SU-DHL-6 (cell line): ENCODE data around the gene XRCC6.

Experiments used
- H2AFZ ChIP-seq: fragments of 200-600 bp; sonication (generic); 2 replicates; pipeline ENCODE4 v1.6.1; 2014; ENCODE audit warnings: low read depth, mild to moderate bottlenecking, moderate library complexity, mixed read lengths, antibody characterized with exemption, low read length; ENCODE audit not compliant: severe bottlenecking
- H3F3A ChIP-seq: fragments of 200-600 bp; shearing (Covaris generic); 2 replicates; pipeline ENCODE4 v1.6.0; 2016; ENCODE audit warnings: antibody characterized with exemption, mild to moderate bottlenecking; ENCODE audit not compliant: insufficient read depth
- H3K27ac ChIP-seq: fragments of 200-600 bp; sonication (generic); 2 replicates; pipeline ENCODE4 v1.5.1; 2016; ENCODE audit warnings: low read depth, mild to moderate bottlenecking, low read length, moderate library complexity, mixed read lengths
- H3K27me3 ChIP-seq: fragments of 200-600 bp; sonication (generic), shearing (Covaris generic); 2 replicates; pipeline ENCODE4 v1.6.0; 2014; ENCODE audit warnings: mild to moderate bottlenecking, low read length
- H3K36me3 ChIP-seq: fragments of 200-600 bp; sonication (generic); 2 replicates; pipeline ENCODE4 v1.6.1; 2014; ENCODE audit warnings: mild to moderate bottlenecking, low read length, mixed read lengths
- H3K4me2 ChIP-seq: fragments of 300-600, 200-600 bp; shearing (Covaris generic), sonication (generic); 2 replicates; pipeline ENCODE4 v1.6.0; 2014; ENCODE audit warnings: low read length, low read depth, mild to moderate bottlenecking; ENCODE audit not compliant: poor library complexity, severe bottlenecking
- H3K4me3 ChIP-seq: fragments of 200-600 bp; sonication (generic); 2 replicates; pipeline ENCODE4 v1.5.1; 2014; ENCODE audit warnings: antibody characterized with exemption, low read length, mild to moderate bottlenecking, mixed read lengths; ENCODE audit not compliant: insufficient read depth, poor library complexity, severe bottlenecking
- H3K79me2 ChIP-seq: fragments of 200-600 bp; sonication (generic); 2 replicates; pipeline ENCODE4 v1.6.1; 2014; ENCODE audit warnings: mild to moderate bottlenecking, low read length, moderate library complexity; ENCODE audit not compliant: insufficient read depth
- H3K9ac ChIP-seq: fragments of 200-600 bp; sonication (generic); 2 replicates; pipeline ENCODE4 v1.7.0; 2014; ENCODE audit warnings: mild to moderate bottlenecking, low read length
- H3K9me2 ChIP-seq: fragments of 200-600 bp; sonication (generic); replicated peaks from 2 replicates; pipeline ENCODE4 v1.6.1; 2014; ENCODE audit warnings: low read length; ENCODE audit not compliant: insufficient read depth
- H3K9me3 ChIP-seq: fragments of 200-600 bp; sonication (generic); 2 replicates; pipeline ENCODE4 v1.6.1; 2014; ENCODE audit warnings: low read length, mixed read lengths; ENCODE audit not compliant: insufficient read depth
- H4K20me1 ChIP-seq: fragments of 200-600 bp; sonication (generic); 2 replicates; pipeline ENCODE4 v1.6.1; 2014; ENCODE audit warnings: low read depth, mild to moderate bottlenecking, antibody characterized with exemption, low read length, moderate library complexity, mixed read lengths
- EZH2phosphoT487 ChIP-seq: fragments of 200-600 bp; sonication (generic), shearing (Covaris generic); conservative IDR thresholded peaks from 2 replicates; pipeline ENCODE4 v1.6.1; 2018; ENCODE audit warnings: mild to moderate bottlenecking, antibody characterized with exemption, low read length, moderate library complexity, mixed read lengths
- TF ChIP-seq, protein P1 (sequence below): fragments of 200-600 bp; sonication (generic); IDR thresholded peaks from one replicate; pipeline ENCODE4 v1.5.1; 2017; ENCODE audit warnings: antibody characterized with exemption, mild to moderate bottlenecking, low read length, moderate library complexity; ENCODE audit not compliant: insufficient read depth, poor library complexity, severe bottlenecking

XRCC6 gene

DNA sequence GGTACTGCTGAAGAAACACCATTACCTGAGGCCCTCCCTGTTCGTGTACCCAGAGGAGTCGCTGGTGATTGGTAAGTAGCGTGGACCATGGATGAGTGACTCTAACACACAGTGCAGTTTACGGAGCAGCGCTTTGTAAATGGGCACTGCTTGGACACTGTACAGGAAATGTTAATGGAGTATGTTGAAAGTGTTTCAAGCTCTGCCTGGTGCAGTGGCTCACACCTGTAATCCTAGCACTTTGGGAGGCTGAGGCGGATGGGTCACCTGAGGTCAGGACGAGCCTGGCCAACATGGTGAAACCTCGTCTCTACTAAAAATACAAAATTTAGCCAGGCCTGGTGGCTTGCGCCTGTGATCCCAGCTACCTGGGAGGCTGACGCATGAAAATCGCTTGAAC lies 29.7 kb downstream of the XRCC6 start:
- no peak overlapping the region for H3K4me3 ChIP-seq
- H3F3A ChIP-seq, result no peaks in the 10 kb centered on the region
- H3K79me2 ChIP-seq, result 0 out of 2 replicates have a peak, but pooled peaks cover 5% of the 10 kb centered on the region
- H4K20me1 ChIP-seq, result no peaks in the 10 kb centered on the region
- TF ChIP-seq, protein P1, sequence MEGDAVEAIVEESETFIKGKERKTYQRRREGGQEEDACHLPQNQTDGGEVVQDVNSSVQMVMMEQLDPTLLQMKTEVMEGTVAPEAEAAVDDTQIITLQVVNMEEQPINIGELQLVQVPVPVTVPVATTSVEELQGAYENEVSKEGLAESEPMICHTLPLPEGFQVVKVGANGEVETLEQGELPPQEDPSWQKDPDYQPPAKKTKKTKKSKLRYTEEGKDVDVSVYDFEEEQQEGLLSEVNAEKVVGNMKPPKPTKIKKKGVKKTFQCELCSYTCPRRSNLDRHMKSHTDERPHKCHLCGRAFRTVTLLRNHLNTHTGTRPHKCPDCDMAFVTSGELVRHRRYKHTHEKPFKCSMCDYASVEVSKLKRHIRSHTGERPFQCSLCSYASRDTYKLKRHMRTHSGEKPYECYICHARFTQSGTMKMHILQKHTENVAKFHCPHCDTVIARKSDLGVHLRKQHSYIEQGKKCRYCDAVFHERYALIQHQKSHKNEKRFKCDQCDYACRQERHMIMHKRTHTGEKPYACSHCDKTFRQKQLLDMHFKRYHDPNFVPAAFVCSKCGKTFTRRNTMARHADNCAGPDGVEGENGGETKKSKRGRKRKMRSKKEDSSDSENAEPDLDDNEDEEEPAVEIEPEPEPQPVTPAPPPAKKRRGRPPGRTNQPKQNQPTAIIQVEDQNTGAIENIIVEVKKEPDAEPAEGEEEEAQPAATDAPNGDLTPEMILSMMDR, result no peak
- TF ChIP-seq EZH2phosphoT487, result no peak
- no peak overlapping the region for H3K4me2 ChIP-seq
- no peak overlapping the region for H3K9ac ChIP-seq
- H3K9me2 ChIP-seq, result no peaks in the 10 kb centered on the region
- no peaks in the 10 kb centered on the region for H3K9me3 ChIP-seq
- H3K36me3 ChIP-seq, result peaks cover 29% of the 10 kb centered on the region
- H3K27me3 ChIP-seq, result no peaks in the 10 kb centered on the region
- H3K27ac ChIP-seq, result no peak overlapping the region
- no peak overlapping the region for H2AFZ ChIP-seq

DNA sequence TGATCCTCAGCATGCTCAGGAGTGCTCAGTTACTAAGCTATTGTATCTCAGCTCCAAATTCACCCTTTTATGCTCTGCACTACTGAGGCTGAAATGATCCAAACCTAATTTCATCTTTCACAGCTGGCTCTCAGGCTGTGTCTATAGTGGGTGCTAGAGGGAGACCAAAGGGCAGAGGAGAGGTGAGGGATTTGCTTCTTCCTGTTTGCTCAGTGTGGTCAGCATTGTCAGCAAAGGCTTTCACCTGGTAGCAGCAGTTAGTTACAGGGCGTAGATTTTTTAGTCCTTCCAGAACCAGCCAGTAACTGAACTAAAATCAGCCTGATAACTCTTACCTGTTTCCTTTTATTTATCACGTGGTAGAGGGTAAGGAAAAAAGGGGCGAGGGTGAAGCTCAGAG lies 33.2 kb downstream of the XRCC6 start:
- Histone ChIP-seq H3K79me2 (0 out of 2 replicates have a peak, but pooled peaks cover 5% of the 10 kb centered on the region), H3K36me3 (peaks cover 34% of the 10 kb centered on the region), H4K20me1 (no peaks in the 10 kb centered on the region)

DNA sequence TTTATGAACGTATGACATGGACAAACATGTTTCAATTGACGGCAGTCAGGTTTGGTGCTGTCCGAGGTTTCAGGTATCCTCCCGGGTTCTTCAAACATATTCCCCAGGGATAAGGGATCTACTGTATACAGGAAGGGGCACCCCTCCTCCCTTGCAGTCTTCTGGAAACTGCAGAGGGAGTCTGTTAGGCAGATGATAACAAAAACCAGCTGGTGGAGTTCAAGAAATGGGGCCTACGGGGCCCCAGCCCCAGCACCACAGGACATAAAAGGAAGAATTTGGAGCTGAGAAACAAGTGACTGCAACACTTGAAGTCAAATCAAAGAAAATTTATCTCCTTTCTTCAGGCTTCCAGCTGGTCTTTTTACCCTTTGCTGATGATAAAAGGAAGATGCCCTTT lies 35.5 kb downstream of the XRCC6 start:
- Histone ChIP-seq H3K4me3 (no peak overlapping the region), H3K79me2 (no peaks in the 10 kb centered on the region), H3K36me3 (peaks cover 41% of the 10 kb centered on the region), H3K27me3 (no peaks in the 10 kb centered on the region), H3K4me2 (no peak overlapping the region), H4K20me1 (no peaks in the 10 kb centered on the region), H3K9me2 (no peaks in the 10 kb centered on the region), H3F3A (peaks cover 12% of the 10 kb centered on the region; the same call in 1 of the 2 replicates), H3K27ac (no peak overlapping the region), H3K9me3 (no peaks in the 10 kb centered on the region), H2AFZ (no peak overlapping the region), H3K9ac (no peak overlapping the region)
- TF ChIP-seq, protein P1, result no peak
- TF ChIP-seq EZH2phosphoT487, result no peak

More for the DNA sequence above, 33.2 kb downstream of the XRCC6 start:
- no peaks in the 10 kb centered on the region for H3K9me3 ChIP-seq
- H3K27me3 ChIP-seq, result no peaks in the 10 kb centered on the region
- H3K9me2 ChIP-seq, result no peaks in the 10 kb centered on the region
- H3K4me3 ChIP-seq, result no peak overlapping the region
- TF ChIP-seq EZH2phosphoT487, result no peak
- TF ChIP-seq, protein P1, result no peak
- no peak overlapping the region for H3K27ac ChIP-seq
- H3F3A ChIP-seq, result no peaks in the 10 kb centered on the region
- no peak overlapping the region for H2AFZ ChIP-seq
- H3K4me2 ChIP-seq, result no peak overlapping the region
- no peak overlapping the region for H3K9ac ChIP-seq
